Muscle layer of colon (tissue), 2 donors: ENCODE results near the gene HNRNPU.

Experiments used
- H3K27ac ChIP-seq: one replicate; pipeline ENCODE4 v1.7.0; 2013; ENCODE audit warnings: low read depth, mild to moderate bottlenecking, low read length, moderate library complexity
- H3K27me3 ChIP-seq, 2 donors: one replicate each; pipeline ENCODE4 v1.7.0; 2013; ENCODE audit warnings: low read length in 2 of 2, mild to moderate bottlenecking in 2 of 2; ENCODE audit not compliant: insufficient read depth in 2 of 2, control insufficient read depth in 1 of 2
- H3K36me3 ChIP-seq: one replicate; pipeline ENCODE4 v1.7.0; 2013; ENCODE audit warnings: mild to moderate bottlenecking, low read length; ENCODE audit not compliant: insufficient read depth
- H3K4me1 ChIP-seq: one replicate; pipeline ENCODE4 v1.7.0; 2013; ENCODE audit warnings: mild to moderate bottlenecking, low read length; ENCODE audit not compliant: insufficient read depth
- H3K4me3 ChIP-seq, 2 donors: one replicate each; pipeline ENCODE4 v1.7.0; 2013; ENCODE audit warnings: low read length in 2 of 2, low read depth in 1 of 2, mild to moderate bottlenecking in 1 of 2, moderate library complexity in 1 of 2
- H3K9ac ChIP-seq: one replicate; pipeline ENCODE4 v1.7.0; 2013; ENCODE audit warnings: low read length
- H3K9me3 ChIP-seq: one replicate; pipeline ENCODE4 v1.7.0; 2013; ENCODE audit warnings: mild to moderate bottlenecking, low read length
- donor health status: abdominal sarcoma.
- donor health status: Adenocarcinoma of cecum.

Gene HNRNPU

DNA sequence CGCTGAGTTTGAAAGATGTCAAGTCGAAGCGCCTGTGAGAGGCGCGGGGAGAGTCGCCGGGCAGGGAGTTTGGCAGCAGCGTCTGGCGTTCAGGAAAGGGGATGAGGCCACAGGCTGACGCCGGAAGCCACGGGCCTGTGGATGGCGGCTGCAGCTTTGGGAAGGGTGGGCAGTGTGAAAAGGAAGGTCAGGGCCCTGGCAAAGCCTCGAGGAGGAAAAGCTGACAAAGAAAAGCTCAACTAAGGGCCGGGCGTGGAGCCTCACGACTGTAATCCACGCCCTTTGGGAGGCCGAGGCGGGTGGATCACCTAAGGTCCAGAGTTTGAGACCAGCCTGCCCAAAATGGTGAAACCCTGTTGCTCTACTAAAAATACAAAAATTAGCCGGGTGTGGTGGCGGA, 54.1 kb downstream of the HNRNPU start:
- H3K9ac ChIP-seq = no peak overlapping the region
- no peaks in the 10 kb centered on the region for H3K9me3 ChIP-seq
- H3K4me1 ChIP-seq = no peaks in the 10 kb centered on the region
- no peaks in the 10 kb centered on the region for H3K27me3 ChIP-seq
- no peaks in the 10 kb centered on the region for H3K36me3 ChIP-seq
- no peak overlapping the region for H3K4me3 ChIP-seq
- no peak overlapping the region for H3K27ac ChIP-seq

DNA sequence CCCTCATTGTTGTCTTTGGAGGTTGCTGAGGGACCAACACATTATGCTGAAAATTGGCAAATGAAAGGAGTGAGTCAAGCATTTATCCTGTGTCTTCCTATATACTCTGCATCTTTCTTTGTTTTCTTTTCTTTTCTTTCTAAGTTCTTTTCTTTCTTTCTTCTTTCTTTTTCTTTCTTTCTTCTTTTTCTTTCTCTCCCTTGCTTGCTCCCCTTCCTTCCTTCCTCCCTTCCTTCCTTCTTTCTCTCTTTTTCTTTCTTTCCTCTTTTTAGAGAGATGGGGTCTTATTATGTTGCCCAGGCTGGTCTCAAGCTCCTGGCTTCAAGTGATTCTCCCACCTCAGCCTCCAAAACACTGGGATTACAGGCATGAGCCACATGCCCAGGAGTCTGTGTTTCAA, 57.2 kb downstream of the HNRNPU start:
- Histone ChIP-seq H3K4me1 (no peaks in the 10 kb centered on the region), H3K27ac (no peak overlapping the region), H3K4me3 (no peak overlapping the region), H3K9ac (no peak overlapping the region), H3K27me3 (no peaks in the 10 kb centered on the region), H3K36me3 (no peaks in the 10 kb centered on the region), H3K9me3 (no peaks in the 10 kb centered on the region)

DNA sequence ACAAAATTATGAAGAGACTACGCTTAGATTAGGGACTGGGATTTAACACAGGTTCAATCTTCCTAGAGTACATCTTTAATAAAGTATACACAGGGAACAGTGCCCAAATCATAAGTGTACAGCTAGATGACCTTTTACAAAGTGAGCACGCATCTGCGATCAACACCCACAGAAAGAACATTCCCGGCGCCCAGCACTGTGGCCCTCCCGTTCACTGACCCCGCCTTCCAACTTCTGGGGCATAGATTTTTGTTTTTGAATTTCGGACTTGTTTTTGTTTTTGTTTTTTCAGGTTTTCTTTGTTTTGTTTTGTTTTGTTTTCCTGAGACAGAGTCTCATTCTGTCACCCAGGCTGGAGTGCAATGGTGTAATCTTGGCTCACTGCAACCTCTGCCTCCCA, 59.5 kb downstream of the HNRNPU start:
- no peaks in the 10 kb centered on the region for H3K36me3 ChIP-seq

DNA sequence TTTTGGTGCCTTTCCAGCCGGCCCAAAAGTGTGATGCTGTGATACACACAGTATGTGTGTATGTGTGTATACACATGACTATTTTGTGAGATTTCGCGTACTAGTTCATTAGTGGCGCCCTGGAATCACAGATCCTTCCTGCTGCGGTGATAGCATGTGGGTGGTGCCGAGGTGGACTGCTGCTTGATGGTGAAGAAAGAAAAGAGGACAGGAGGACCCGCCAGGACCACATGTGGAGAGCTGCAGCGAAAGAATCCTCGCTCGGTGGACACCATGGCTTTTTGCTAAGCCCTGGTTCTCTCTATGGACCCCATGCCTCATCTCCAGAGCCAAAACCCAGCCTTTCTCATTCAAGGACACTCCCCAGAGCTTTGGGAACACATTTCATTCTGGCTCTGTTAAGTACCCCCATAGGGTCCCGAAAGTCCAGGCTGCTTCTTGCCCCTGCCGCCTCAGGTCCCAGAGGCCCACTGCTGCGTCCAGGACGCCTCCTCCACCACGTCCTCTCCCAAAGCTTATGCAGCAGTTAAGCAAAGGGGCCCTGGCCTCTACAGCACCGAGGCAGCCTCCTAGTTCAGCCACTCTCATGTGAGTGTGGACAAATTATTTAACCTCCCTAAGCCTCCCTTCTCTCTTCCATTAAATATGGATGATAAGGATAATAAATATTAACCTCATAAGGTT, 61.6 kb downstream of the HNRNPU start:
- Histone ChIP-seq H3K4me1 (no peaks in the 10 kb centered on the region), H3K27me3 (no peaks in the 10 kb centered on the region), H3K9me3 (no peaks in the 10 kb centered on the region), H3K36me3 (no peaks in the 10 kb centered on the region), H3K27ac (no peak overlapping the region), H3K4me3 (no peak overlapping the region), H3K9ac (no peak overlapping the region)

More for the DNA sequence above, 59.5 kb downstream of the HNRNPU start:
- H3K9ac ChIP-seq = no peak overlapping the region
- H3K27me3 ChIP-seq = no peaks in the 10 kb centered on the region
- H3K4me1 ChIP-seq = no peaks in the 10 kb centered on the region
- H3K27ac ChIP-seq = no peak overlapping the region
- H3K9me3 ChIP-seq = no peaks in the 10 kb centered on the region
- H3K4me3 ChIP-seq = no peak overlapping the region

DNA sequence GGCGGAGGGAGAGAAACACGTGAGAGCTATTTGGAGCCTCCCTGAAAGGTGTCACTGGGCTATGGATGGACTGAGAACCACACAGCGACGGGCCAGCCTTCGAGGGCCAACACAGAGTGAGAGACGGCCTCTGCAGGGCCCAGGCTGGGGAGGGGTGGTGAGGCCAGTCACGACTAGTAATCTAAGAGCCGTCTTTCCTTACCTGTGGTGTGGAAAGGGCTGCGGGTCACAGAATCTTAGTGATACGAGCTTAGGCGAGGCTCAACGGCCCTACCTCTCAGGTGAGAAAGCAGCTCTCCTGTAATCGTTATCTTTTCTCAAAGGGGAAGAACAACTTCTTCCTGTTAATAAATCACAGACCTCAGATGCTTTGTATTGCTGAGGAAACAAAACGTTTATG, 62.3 kb downstream of the HNRNPU start:
- H3K27ac ChIP-seq = no peak overlapping the region
- no peaks in the 10 kb centered on the region for H3K9me3 ChIP-seq
- H3K4me3 ChIP-seq = no peak overlapping the region
- no peaks in the 10 kb centered on the region for H3K4me1 ChIP-seq
- no peak overlapping the region for H3K9ac ChIP-seq
- no peaks in the 10 kb centered on the region for H3K27me3 ChIP-seq
- H3K36me3 ChIP-seq = no peaks in the 10 kb centered on the region

DNA sequence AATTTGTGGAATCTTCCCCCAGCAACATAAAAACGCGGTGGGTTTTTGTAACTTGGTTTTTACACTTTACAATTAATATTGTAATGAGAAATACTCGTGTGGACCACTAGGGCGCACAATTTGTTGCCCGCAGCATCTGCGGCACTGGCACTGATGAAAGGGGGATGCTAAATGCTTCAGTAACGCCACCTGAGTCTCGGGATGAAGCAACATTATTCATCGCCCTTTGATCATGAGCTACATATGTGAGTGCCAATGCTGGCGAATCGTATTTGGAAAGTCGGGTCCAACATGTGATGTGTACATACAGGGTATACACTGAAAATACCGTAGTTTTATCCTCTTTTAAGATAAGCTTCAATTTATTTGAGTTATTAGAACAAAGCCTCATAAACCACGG, 63.1 kb downstream of the HNRNPU start:
- H3K27me3 ChIP-seq = no peaks in the 10 kb centered on the region
- no peaks in the 10 kb centered on the region for H3K9me3 ChIP-seq
- H3K9ac ChIP-seq = no peak overlapping the region
- no peaks in the 10 kb centered on the region for H3K4me1 ChIP-seq
- H3K36me3 ChIP-seq = no peaks in the 10 kb centered on the region
- H3K4me3 ChIP-seq = no peak overlapping the region
- H3K27ac ChIP-seq = no peak overlapping the region

DNA sequence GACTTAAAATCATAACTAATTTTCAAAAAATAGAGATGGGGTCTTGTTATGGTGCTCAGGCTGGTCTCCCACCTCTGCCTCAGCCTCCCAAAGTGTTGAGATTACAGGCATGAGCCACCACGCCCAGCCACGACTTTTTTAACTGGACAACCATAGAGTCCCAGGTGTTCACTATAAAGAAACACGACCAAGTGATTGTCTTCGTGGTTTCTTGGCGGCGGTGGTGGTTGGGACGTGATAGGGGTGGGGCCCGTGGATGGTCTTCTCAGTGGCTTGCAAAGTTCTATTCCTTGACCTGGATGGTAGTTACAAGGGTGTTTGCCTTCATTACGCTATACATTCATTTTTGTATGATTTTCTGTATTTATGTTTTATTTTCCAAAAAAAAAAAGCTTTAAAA, 63.5 kb downstream of the HNRNPU start:
- no peak overlapping the region for H3K9ac ChIP-seq
- no peaks in the 10 kb centered on the region for H3K36me3 ChIP-seq
- no peaks in the 10 kb centered on the region for H3K4me1 ChIP-seq
- no peak overlapping the region for H3K4me3 ChIP-seq
- no peaks in the 10 kb centered on the region for H3K9me3 ChIP-seq
- H3K27ac ChIP-seq = no peak overlapping the region
- no peaks in the 10 kb centered on the region for H3K27me3 ChIP-seq
